Dendritic cell treated with granulocyte-macrophage colony-stimulating factor and Interleukin-4, amounts not matched to agents 40 ng/mL and 50 ng/mL, for 4 days (primary cell): Measurements from ENCODE around the gene RNF26.

ENCODE experiments used
- H3K27ac Mint-ChIP-seq: one replicate; pipeline ENCODE4 v1.8.0; 2022; ENCODE audit warnings: mild to moderate bottlenecking, mixed read lengths
- H3K27me3 Mint-ChIP-seq: one replicate; pipeline ENCODE4 v1.8.0; 2022; ENCODE audit warnings: mild to moderate bottlenecking, mixed read lengths
- H3K36me3 Mint-ChIP-seq: one replicate; pipeline ENCODE4 v1.8.0; 2022; ENCODE audit warnings: low read depth, mixed read lengths
- H3K4me1 Mint-ChIP-seq: one replicate; pipeline ENCODE4 v1.8.0; 2022; ENCODE audit warnings: low read depth, mixed read lengths
- H3K4me3 Mint-ChIP-seq: one replicate; pipeline ENCODE4 v1.8.0; 2022; ENCODE audit warnings: mild to moderate bottlenecking, moderate library complexity, mixed read lengths
- H3K9me3 Mint-ChIP-seq: one replicate; pipeline ENCODE4 v1.8.0; 2022; ENCODE audit warnings: mixed read lengths
- intact Hi-C: fragments of 100-400 bp; cut with micrococcal nuclease; formaldehyde crosslinking; loops from one replicate; pipeline ENCODE4 v1.15.0; 2022

Gene RNF26

GRCh38 chr11:119345685-119346084, 11.4 kb downstream of the RNF26 start:
- intact Hi-C loops, result no loop called here
- no peak overlapping the region for H3K27ac Mint-ChIP-seq
- H3K27me3 Mint-ChIP-seq, result peaks cover 67% of the 10 kb centered on the region
- no peak overlapping the region for H3K4me3 Mint-ChIP-seq
- no peaks in the 10 kb centered on the region for H3K36me3 Mint-ChIP-seq
- H3K4me1 Mint-ChIP-seq, result peaks cover 8% of the 10 kb centered on the region
- H3K9me3 Mint-ChIP-seq, result no peaks in the 10 kb centered on the region

- Mint-ChIP-seq H3K27me3 (peaks cover 66% of the 10 kb centered on the region), H3K36me3 (no peaks in the 10 kb centered on the region), H3K4me1 (no peaks in the 10 kb centered on the region), H3K27ac (no peak within 1 kb of the TSS), H3K4me3 (no peak within 1 kb of the TSS), H3K9me3 (no peaks in the 10 kb centered on the region)
- intact Hi-C loops, result no loop called here
Measured at GRCh38 chr11:119346605-119347004, 12.3 kb downstream of the RNF26 start, which contains the start of gene MFRP. MFRP (minus strand) TSS chr11:119346705; CDS start chr11:119346513, 192 bp downstream.

- no peak overlapping the region for H3K27ac Mint-ChIP-seq
- no peaks in the 10 kb centered on the region for H3K9me3 Mint-ChIP-seq
- peaks cover 64% of the 10 kb centered on the region for H3K27me3 Mint-ChIP-seq
- H3K36me3 Mint-ChIP-seq, result no peaks in the 10 kb centered on the region
- H3K4me1 Mint-ChIP-seq, result no peaks in the 10 kb centered on the region
- no peak overlapping the region for H3K4me3 Mint-ChIP-seq
- intact Hi-C loops, result no loop called here
Measured at GRCh38 chr11:119347242-119347641, 12.9 kb downstream of the RNF26 start.

- H3K27me3 Mint-ChIP-seq, result peaks cover 62% of the 10 kb centered on the region
- intact Hi-C loops, result no loop called here
- no peaks in the 10 kb centered on the region for H3K36me3 Mint-ChIP-seq
- H3K27ac Mint-ChIP-seq, result no peak overlapping the region
- no peaks in the 10 kb centered on the region for H3K4me1 Mint-ChIP-seq
- no peak overlapping the region for H3K4me3 Mint-ChIP-seq
- no peaks in the 10 kb centered on the region for H3K9me3 Mint-ChIP-seq
Measured at GRCh38 chr11:119347940-119348605, 13.7 kb downstream of the RNF26 start.

- Mint-ChIP-seq H3K4me3 (no peak overlapping the region), H3K36me3 (no peaks in the 10 kb centered on the region), H3K27me3 (peaks cover 65% of the 10 kb centered on the region), H3K27ac (no peak overlapping the region), H3K4me1 (no peaks in the 10 kb centered on the region), H3K9me3 (no peaks in the 10 kb centered on the region)
- intact Hi-C loops, result no loop called here
Measured at GRCh38 chr11:119350302-119350701, 16.0 kb downstream of the RNF26 start.

- intact Hi-C loops, result no loop called here
- Mint-ChIP-seq H3K4me1 (peaks cover 3% of the 10 kb centered on the region), H3K36me3 (no peaks in the 10 kb centered on the region), H3K27me3 (peaks cover 70% of the 10 kb centered on the region), H3K9me3 (no peaks in the 10 kb centered on the region), H3K4me3 (no peak overlapping the region), H3K27ac (no peak overlapping the region)
Measured at GRCh38 chr11:119351232-119351631, 16.9 kb downstream of the RNF26 start.

GRCh38 chr11:119352857-119353260, 18.5 kb downstream of the RNF26 start:
- H3K4me1 Mint-ChIP-seq, result peaks cover 16% of the 10 kb centered on the region
- H3K9me3 Mint-ChIP-seq, result no peaks in the 10 kb centered on the region
- H3K27ac Mint-ChIP-seq, result no peak overlapping the region
- no peaks in the 10 kb centered on the region for H3K36me3 Mint-ChIP-seq
- H3K27me3 Mint-ChIP-seq, result peaks cover 71% of the 10 kb centered on the region
- intact Hi-C loops, result no loop called here
- H3K4me3 Mint-ChIP-seq, result no peak overlapping the region

GRCh38 chr11:119355091-119355843, 20.9 kb downstream of the RNF26 start:
- Mint-ChIP-seq H3K27me3 (peaks cover 69% of the 10 kb centered on the region), H3K4me1 (peaks cover 28% of the 10 kb centered on the region), H3K4me3 (no peak overlapping the region), H3K9me3 (no peaks in the 10 kb centered on the region), H3K36me3 (no peaks in the 10 kb centered on the region), H3K27ac (no peak overlapping the region)
- intact Hi-C loops, result no loop called here

GRCh38 chr11:119356349-119357031, 22.2 kb downstream of the RNF26 start:
- intact Hi-C loops, result loop anchor here (1.0 to 2.0 kb wide), 3 partner anchors 18 to 118 kb away; partner anchors contain the start of gene USP2
- Mint-ChIP-seq H3K9me3 (no peaks in the 10 kb centered on the region), H3K27me3 (peaks cover 62% of the 10 kb centered on the region), H3K4me1 (peaks cover 28% of the 10 kb centered on the region), H3K36me3 (no peaks in the 10 kb centered on the region), H3K4me3 (peak overlapping the region; percentile 80), H3K27ac (peak overlapping the region; percentile 50)

GRCh38 chr11:119357074-119357473, 22.7 kb downstream of the RNF26 start:
- peaks cover 28% of the 10 kb centered on the region for H3K4me1 Mint-ChIP-seq
- intact Hi-C loops, result loop anchor here (2.0 kb wide), 1 partner anchor 118 kb away; no protein-coding TSS in a partner anchor
- H3K27me3 Mint-ChIP-seq, result peaks cover 62% of the 10 kb centered on the region
- H3K4me3 Mint-ChIP-seq, result no peak overlapping the region
- H3K9me3 Mint-ChIP-seq, result no peaks in the 10 kb centered on the region
- H3K36me3 Mint-ChIP-seq, result no peaks in the 10 kb centered on the region
- no peak overlapping the region for H3K27ac Mint-ChIP-seq

GRCh38 chr11:119359365-119360214, 25.3 kb downstream of the RNF26 start:
- H3K27me3 Mint-ChIP-seq, result peaks cover 65% of the 10 kb centered on the region
- no peaks in the 10 kb centered on the region for H3K9me3 Mint-ChIP-seq
- intact Hi-C loops, result no loop called here
- H3K4me3 Mint-ChIP-seq, result no peak overlapping the region
- H3K27ac Mint-ChIP-seq, result peak overlapping the region; percentile 16
- peaks cover 46% of the 10 kb centered on the region for H3K4me1 Mint-ChIP-seq
- H3K36me3 Mint-ChIP-seq, result no peaks in the 10 kb centered on the region

- Mint-ChIP-seq H3K27me3 (peaks cover 68% of the 10 kb centered on the region), H3K4me1 (peaks cover 46% of the 10 kb centered on the region), H3K4me3 (no peak overlapping the region), H3K27ac (no peak overlapping the region), H3K36me3 (no peaks in the 10 kb centered on the region), H3K9me3 (no peaks in the 10 kb centered on the region)
- intact Hi-C loops, result no loop called here
Measured at GRCh38 chr11:119361056-119361787, 26.9 kb downstream of the RNF26 start.
